Endothelial cell of hepatic sinusoid (primary cell): ENCODE results near the gene PACSIN1.

Experiments
- in situ Hi-C: cut with HindIII; loops from 2 replicates; pipeline ENCODE4 v1.10.0; 2017; ENCODE audit warnings: low sequenced_read_pairs

The PACSIN1 gene

DNA sequence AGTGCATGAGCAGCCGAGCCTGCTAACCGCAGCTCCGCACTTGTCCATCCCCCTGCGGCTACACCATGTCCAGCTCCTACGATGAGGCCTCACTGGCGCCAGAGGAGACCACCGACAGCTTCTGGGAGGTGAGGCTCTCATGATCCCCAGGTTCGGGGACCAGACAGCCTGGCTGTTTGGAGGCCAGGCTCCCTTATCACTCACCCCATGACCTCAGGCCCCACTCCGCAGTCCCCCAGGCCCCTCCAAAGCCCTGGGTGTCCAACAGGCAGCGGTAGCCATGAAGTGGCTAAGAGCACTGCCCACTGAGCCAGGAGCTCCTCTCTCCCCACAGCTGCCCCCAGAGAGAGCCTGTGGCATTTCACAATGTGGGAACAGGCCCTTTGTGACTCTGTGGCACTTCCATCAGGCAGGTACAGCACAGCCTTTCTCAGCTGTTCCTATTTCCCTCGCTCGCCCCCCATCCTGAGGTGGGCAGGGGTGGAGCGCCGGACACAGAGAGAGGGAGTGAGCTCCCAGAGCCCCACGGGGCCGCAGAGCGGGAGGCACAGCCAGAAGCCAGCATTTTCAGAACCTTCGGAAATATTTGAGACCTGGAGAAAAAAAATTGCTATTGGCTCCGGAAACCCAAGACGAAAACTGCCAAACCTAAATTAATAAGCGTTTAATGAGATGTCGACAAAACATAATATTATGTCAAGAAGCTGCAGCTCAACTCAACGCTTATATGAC, 60.5 kb downstream of the PACSIN1 start:
- in situ Hi-C loops, result no loop called here

DNA sequence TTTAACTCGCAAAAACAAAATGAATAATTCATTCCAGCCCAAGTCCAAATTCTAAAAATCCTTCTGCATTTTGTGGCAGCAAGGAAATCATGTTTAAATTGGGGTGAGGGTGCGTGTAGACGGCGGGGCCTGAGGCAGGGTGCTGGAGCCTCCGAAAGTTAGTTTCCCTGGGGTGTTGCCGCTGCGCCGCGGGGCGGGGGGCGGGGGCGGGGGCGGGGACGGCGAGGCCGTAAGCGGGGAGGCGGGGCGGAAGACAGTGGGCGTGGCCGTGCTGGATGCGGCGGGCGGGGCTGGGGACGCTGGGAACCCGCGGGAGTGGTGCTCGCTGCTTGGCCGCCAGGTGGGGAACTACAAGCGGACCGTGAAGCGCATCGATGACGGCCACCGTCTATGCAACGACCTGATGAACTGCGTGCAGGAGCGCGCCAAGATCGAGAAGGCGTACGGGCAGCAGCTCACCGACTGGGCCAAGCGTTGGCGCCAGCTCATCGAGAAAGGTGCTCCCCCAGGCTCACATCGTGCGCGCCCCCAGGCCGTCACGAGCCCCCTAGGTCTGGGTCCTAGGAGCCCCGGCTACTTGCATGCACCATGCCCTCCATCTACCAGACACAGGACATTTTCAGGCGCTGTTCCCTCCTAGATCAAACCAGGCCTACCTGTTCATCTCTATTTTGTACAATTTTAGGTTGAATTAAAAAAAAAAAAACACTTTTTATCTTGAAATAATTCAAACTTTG, 61.3 kb downstream of the PACSIN1 start:
- in situ Hi-C loops, result no loop called here

DNA sequence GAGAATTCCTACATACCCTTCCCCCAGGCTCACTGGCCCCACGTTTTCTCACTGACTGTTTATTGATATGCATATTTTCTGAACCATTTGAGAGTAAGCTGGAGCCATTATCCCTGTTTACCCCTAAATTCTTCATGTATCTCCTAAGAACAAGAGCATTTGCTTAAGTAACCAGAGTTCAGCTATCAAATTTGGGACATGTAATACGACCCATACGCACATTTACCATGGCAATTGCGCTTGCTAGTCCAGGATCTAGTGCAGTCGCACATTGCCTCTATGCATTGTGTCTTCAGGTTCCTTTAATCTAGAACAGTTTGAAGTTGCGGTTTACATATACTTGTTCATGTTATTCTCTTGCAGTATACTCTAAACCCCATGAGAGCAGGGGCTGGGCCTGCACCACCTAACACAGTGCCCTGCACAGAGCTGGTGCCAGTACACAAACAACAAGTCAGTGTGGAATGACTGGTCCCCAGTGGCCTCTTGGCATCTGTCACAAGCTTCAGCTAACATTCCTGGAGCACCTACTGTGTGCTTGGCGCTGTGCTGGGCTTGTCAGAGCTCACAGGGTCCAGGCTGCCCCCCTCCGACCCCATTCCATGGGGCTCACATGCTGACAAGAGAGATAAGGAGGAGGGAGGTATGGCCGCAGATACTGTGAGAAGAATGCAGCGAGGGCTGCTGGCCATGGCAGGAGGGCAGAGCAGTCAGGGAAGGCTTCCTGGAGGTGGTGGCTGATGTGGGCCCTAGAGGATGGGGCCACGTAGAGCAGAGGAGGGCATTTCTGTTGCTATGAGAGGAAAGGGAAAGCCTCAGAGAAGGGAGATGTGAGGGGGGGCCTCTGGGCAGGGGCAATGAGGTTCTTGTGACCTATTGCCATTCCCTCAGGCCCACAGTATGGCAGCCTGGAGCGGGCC, 62.1 kb downstream of the PACSIN1 start:
- in situ Hi-C loops, result no loop called here

DNA sequence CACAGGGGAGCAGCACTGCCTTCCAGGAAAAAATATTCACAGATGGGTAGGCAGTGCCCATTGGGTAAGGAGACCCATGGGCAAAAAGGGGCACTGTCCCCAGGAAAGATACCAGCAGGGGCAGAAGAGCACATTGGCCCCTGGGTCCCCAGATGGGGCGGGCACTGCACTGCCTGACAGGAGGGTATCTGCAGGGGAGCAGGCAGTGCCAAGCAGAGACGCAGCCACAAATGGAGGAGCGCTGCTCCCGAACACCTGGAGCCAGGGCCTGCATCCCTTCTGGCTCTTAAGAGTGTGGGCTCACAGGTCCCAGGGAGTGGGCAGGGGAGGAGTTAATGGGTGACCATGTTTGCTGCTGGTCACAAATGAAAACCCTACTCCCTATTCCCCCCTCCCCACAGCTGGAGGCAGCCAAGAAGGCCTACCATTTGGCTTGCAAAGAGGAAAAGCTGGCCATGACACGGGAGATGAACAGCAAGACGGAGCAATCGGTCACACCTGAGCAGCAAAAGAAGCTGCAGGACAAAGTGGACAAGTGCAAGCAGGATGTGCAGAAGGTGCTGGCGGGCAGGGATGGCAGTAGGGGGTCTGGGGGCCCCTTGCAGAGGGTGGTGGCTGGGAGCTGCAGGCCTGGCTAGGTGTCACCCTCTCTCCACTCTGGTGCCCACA, 63.3 kb downstream of the PACSIN1 start:
- in situ Hi-C loops, result no loop called here

DNA sequence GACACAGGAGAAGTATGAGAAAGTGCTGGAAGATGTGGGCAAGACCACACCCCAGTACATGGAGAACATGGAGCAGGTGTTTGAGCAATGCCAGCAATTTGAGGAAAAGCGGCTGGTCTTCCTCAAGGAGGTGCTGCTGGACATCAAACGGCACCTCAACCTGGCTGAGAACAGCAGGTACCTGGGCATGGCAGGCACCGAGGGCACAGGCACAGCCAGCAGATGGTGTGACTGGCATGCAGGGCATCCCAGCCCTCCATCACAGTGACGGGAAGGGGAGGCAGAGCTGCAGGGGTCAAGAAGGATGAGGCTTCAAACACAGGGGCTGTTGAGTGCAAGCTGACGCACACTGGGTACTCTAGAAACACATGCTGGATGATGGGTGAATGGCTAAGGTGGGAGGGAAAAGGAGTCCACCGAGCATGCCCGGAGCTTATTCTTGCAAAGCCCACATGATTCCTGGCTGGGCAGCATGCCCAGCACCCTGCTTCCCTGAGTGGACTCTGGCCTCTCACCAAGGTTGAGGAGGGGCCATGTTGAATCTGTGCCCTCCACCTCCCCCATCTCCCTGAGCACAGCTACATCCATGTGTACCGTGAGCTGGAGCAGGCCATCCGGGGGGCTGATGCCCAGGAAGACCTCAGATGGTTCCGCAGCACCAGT, 63.9 kb downstream of the PACSIN1 start:
- in situ Hi-C loops, result loop anchor here (5.0 kb wide), 1 partner anchor 78 kb away; no protein-coding TSS in a partner anchor

DNA sequence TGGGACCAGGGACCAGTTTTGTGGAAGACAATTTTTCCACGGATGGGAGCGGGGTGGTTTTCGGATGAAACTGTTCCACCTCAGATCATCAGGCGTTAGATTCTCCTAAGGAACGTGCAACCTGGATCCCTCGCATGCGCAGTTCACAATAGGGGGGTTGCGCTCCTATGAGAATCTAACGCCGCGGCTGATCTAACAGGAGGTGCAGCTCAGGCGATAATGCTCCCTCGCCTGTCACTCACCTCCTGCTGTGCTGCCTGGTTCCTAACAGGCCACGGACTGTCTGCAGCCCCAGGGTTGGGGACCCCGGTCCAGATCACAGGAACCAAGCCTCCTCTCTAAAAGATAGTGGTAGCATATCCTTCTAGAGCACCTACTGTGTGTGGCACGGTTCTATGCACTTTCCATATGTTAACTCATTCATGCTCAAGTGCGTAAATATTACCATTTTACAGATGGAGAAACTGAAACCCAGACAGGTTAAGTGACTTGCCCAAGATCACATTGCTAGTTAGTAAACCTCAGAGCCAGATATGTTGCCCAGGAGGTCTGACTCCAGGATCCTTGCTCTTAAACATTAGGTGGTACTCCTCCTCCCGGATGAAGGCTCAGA, 65.0 kb downstream of the PACSIN1 start:
- in situ Hi-C loops, result loop anchor here (5.0 kb wide), 1 partner anchor 76 kb away; no protein-coding TSS in a partner anchor

DNA sequence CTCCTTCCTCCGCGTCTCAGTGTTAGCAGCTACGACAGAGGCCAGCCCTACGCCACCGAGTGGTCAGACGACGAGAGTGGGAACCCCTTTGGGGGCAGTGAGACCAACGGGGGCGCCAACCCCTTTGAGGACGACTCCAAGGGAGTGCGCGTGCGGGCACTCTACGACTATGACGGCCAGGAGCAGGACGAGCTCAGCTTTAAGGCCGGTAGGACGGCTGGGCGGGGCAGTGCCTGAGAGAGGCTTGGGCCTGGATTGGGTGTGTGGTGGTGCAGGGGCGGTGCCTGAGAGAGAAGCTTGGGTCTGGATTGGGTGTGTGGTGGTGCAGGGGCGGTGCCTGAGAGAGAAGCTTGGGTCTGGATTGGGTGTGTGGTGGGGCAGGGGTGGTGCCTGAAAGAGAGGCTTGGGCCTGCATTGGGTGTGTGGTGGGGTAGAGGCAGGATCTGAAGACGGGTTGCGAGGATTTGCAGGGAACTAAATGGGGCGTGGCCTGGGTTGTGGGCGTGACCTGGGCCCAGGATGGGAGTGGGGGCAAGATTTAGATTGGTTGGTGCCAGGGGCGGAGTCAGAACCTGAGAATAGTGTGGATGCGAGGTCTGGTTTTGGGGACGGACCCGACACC, 65.8 kb downstream of the PACSIN1 start:
- in situ Hi-C loops, result loop anchor here (5.0 kb wide), 1 partner anchor 76 kb away; no protein-coding TSS in a partner anchor

DNA sequence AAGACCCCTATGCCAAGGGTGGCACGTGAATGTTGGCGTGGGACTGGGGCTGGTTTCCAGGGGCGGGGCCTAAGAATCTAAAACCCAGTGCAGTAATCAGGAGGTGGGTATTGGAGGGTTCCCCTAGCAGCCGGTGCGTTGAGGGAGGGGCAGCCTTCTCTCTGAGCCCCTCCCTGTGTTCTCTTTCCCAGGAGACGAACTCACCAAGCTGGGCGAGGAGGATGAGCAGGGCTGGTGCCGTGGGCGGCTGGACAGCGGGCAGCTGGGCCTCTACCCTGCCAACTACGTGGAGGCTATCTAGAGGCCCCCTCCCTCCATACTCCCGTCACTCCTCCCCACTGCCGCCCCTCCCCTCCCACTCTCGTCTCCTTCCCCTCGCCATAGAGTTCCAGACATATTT, 66.4 kb downstream of the PACSIN1 start:
- in situ Hi-C loops, result loop anchor here (5.0 kb wide), 1 partner anchor 75 kb away; no protein-coding TSS in a partner anchor

DNA sequence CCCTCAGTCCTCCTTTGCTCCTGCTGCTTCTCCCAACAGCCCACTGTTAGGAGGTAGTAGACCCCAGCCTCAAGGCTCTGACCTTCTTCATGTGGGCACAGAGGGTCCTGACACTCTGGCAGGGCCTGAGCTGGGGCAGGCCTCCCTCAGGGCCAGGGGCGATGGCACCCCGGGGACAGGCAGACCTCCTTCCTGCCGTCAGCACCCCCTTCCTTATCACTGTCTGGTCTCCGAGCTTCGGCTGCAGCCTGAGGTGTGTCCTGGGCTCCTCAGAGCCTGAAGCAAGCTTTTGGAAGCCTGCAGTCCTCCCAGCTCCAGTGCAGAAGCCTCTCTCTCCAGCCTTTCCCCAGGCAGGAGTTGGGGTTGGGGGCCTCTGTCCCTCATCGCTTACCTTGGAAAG, 68.3 kb downstream of the PACSIN1 start:
- in situ Hi-C loops, result loop anchor here (5.0 kb wide), 1 partner anchor 73 kb away; no protein-coding TSS in a partner anchor

DNA sequence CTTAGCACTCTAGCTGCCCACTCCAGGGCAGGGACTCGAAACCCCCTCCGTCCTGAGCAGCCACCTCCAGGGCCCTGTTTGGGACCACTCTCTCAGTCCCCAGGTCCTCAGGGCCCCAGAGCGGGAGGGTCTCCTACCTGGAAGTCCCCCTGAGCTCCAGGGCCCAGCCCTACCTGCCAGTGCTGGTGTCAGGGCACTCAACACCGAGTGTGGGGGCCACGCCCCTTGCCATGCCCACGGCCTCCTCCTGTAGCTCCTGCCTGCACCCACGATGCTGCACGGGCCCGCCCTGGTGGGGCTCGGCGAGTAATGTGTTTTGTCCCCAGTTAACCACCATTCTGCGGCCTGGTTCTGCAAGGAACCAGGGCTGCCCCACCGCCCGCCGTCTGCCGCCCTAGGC, 68.8 kb downstream of the PACSIN1 start:
- in situ Hi-C loops, result loop anchor here (5.0 kb wide), 1 partner anchor 73 kb away; no protein-coding TSS in a partner anchor

DNA sequence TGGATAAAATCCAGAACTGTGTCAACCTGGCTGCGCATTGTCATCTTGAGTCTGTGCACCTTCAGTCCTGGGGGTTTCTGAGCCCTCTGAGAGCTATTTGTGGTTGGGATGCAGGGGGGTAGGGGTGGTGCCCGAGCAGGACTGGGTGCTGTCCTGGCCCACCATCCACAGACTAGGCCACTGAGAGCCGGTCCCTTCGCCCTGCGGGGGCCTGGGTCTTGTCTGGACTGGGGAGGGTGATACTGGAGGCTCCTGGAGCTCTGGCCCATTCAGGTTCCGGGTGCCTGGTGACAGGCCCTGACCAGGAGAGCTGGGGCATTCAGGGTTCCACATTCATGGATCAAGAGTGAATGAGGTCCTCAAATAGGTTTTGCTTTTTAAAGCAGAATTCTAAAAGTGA, 69.3 kb downstream of the PACSIN1 start:
- in situ Hi-C loops, result no loop called here

DNA sequence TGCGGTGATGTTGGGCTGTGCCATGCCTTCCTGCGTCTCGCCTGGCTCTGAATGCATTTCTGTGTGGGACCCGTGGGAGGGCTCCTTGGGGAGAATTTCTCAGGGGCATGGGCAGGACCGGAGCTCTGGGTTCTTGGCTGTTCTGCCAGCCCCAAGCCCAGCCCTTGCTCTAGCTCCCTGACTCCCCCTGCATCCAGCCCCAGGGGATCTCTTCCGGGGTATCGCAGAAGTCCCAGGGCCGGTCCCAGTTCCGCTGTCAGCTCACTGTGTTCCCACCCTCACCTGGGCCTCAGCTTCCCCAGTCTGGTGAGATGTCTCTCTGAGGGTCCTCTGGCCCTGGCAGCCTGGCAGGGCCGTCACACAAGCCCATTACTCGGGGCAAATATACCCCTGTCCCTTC, 69.8 kb downstream of the PACSIN1 start:
- in situ Hi-C loops, result no loop called here

DNA sequence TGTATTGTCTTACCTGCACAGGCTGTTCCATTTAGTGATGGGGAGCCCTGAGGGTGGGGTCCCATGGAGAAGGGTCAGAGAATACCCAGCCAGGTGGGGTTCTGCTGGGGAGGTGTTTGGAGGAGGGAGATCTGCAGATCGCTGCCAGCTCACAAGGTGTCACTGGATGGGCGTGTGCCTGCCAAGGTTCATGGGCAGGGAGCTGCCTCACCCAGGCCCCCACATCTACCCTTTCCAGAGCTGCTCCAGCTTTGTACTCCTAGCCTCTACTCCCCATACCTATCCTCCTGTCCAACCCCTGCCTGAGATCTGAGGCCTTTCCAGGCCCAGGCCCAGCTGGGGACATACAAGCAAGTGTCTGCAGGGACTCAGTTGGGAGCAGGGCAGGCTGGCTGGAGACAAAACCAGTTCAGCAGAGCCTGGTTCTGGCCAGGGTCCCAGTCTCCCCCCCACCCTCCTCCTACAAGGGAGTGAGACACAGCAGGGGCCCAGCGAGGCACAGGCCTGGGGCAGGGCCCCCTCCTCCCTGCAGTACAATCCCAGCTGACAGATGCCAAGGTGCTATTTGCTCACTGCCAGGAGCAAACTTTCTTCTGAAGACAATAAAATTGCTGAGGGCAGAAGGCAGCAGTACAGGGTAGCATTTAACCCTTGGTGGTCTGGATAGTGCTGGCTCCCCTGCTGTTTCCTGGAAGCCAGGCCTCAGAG, 70.5 kb downstream of the PACSIN1 start:
- in situ Hi-C loops, result no loop called here

DNA sequence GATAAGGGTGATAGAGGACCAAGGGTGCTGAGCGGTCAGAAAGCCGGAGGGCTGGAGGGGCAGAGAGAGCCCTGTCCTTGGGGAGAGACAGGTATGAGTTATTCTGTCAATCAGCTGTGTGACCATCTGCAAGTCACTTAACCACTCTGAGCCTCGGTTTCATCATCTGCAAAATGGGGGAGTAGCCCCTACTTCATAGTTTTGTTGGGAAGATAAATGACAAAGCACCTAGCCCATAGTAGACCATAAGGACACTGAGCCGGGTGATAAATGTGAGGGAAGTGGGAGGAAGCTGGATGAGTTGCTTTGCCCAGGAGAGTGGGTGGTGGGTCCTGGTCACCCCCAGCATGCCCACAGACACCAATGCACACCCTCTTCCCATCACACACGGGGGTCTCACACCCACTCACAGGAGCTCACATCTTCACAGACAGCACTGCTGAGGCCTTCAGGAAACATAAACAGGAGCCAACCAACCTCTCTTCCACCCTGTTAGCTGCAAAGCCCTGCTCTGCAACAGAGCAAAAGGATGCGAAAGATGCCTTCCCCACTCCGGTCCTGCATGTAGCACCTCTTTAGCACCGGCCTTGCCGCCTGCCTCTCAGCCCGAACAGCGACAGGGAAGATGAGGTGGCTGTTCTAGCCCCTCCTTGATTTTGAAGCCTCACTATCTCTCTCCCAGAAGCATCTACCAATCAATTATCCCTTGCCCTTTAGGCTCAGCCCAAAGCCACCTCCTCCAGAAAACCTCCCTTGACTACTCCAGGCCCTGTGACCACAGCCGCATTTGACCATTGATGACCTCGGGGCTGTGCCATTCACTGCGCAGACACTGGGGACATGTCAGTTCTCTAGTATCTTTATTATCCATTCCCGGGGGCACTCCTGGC, 71.3 kb downstream of the PACSIN1 start:
- in situ Hi-C loops, result no loop called here

DNA sequence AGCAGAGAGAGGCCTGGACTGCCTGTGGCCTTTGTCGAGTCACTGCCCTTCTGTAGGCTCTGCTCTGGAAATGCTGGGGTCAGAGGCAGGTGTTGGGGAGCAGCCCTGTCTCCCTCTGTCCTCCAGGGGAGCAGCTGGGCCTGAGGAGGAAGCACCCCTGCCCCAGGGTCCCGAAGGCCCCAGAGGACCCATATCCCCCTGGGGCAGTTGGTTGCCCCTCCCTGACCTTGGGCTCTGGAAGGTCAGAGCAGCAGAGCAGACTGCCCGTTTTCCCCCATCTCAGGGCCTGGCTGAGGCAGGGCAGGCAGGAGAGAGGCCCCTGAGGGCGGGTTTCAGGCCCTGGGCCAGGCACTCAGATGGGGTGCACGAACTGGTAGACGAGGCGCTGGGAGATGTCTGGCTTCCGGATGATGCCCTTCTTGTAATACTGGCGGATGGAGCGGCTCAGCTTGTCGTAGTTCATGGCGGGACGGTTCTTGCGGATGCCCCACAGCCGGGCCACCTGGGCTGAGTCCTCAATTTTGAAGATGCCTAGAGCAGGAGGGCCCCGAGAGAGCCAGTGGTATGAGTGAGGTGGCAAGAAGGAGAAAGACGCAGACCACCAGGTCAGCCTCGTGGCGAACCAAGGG, 72.2 kb downstream of the PACSIN1 start:
- in situ Hi-C loops, result no loop called here

DNA sequence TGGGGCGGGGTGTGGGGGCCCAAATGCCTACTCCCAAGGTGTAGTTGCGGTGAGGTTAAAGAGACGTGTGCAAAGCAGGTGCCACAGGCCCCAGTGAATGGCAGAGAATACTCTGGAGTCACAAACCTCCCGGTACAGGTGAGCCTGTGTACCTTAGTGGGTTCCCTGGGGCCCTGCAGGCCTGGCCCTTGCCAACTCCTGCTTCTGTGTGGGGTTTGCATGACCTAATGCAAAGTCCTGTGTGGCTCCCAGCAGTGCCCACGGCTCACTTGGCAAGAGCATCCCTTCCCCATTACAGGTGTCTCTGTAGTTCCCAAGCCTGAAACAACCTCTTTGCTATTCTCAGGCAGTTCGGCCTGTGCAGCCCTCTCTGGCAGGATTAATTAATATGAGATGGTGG, 72.7 kb downstream of the PACSIN1 start:
- in situ Hi-C loops, result no loop called here

DNA sequence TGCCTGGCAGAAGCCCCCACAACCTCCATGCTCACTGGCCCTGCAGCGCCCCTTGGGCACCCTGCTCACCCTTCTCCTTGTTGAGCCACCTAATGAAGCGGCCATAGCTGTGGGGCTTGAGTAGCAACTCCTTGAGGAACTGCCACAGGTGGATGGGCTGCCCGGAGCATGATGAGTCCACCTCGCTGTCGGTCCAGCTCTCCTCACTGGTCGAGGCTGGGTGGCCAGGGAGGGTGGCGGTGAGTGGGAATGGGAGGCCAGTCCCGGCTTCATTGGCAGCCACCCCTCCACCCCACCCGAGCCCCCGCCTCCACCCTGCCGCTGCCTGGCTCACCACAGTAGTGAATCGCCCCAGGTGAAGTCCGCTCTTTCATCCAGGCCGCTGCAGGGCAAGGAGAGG, 73.3 kb downstream of the PACSIN1 start:
- in situ Hi-C loops, result no loop called here
